Smooth muscle cell of the brain vasculature (primary cell): ENCODE data around the gene NRXN3.

Experiments
- DNase-seq: peaks from one replicate; pipeline ENCODE4 v3.0.0-alpha.2; 2012; ENCODE audit warnings: low read depth, low spot score

Gene NRXN3

GRCh38 chr14:79663453-79663852 lies 1493.3 kb downstream of the NRXN3 start:
- DNase-seq = no peak

DNA sequence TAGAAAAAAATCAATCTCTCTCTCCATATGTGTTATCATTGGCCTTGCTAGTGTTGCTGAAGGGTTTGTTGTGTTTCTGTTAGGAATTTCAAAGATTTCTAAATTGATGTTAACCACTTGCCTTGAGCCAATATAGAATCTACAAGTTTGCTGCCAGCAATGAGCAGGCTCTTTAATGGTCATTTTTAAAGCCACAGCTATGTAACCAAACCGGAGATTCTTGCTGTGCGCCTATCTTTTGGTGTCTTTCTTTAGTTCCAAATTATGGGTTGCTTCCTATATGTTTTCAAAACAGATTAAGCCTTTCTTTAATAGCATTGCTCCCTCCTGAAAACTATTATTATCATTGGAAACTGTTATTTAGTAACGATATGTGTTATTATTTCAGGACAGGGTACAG lies 1495.4 kb downstream of the NRXN3 start:
- no peak for DNase-seq

GRCh38 chr14:79668951-79669350 lies 1498.8 kb downstream of the NRXN3 start:
- DNase-seq = no peak

- DNase-seq = no peak
Measured at GRCh38 chr14:79670811-79671210, 1500.6 kb downstream of the NRXN3 start.

DNA sequence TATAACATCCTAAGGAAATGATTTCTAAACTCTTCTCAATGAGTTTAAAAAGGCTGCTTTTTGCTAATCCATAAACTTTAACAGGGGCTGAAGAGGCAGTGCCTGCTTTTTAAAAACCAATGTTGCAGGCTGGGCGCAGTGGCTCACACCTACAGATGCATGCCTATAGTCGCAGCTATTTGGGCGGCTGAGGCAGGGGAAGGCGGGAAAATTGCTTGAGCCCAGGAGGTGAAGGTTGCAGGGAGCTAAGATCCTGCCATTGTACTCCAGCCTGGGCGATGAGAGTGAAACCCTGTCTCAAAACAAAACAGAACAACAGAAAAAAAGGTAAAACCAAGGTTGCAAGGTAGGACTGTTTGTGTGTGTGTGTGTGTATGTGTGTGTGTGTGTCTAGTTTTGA lies 1509.9 kb downstream of the NRXN3 start:
- no peak for DNase-seq

- no peak for DNase-seq
Measured at GRCh38 chr14:79686196-79686595, 1516.0 kb downstream of the NRXN3 start.

- no peak for DNase-seq
Measured at GRCh38 chr14:79690960-79691359, 1520.8 kb downstream of the NRXN3 start.

GRCh38 chr14:79693935-79694334 lies 1523.8 kb downstream of the NRXN3 start:
- no peak for DNase-seq

DNA sequence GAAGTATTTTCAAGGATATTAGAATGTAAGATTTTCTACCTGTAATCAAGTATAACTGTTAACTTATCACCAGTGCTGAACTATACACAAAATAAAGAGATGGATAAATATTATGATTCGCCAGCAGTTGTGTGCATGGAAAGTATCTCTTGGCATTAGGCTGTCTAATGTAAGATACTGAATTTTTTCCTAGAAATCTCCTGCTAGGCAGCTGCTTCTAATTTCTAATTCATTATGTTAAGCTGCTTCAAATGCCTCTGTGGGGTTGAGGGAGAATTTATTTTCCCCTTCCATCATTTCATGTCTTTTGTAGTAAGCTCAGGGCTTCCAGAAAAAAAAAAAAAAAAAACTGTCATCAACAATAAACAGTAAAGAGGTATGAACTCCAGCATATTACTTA lies 1525.1 kb downstream of the NRXN3 start:
- no peak for DNase-seq

- DNase-seq = no peak
Measured at GRCh38 chr14:79698298-79698711, 1528.1 kb downstream of the NRXN3 start.

DNA sequence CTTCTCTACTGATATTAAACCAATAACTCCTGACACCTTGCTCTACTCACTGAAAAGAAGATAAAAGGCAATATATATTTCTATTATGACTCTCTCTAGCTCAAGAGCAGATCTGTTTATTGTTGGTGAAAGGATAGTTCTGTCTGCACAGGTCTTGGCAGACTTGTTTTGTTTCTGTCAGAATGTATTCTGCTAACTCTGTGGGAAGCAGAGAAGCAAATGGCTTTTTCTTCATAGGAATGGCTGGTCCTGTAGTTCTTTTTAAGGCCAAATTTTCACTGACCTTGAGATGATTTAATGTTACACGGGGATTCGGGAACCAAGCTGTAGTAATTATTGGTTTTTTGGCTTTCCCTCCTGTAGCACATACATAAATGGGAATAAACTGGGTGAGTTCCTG lies 1529.0 kb downstream of the NRXN3 start:
- DNase-seq = no peak

DNA sequence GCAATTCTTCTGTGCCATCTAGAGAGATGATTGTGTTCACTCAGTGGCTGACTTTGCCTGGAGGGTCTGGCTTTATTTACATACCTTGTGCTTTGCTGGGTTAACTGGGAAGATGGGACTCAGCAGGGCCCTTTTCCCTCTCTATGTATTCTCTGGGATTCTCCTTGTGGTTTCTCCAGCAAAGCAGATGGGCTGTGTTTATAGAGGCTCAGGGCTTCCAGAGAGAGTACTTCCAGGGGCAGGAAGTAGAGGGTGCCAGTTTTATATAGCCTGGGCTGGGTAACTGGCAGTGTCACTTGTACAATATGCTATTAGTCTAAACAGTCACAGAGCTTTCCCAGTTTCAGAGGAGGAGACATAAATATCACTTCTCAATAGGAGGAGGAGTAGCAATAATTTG lies 1531.2 kb downstream of the NRXN3 start:
- no peak for DNase-seq

- DNase-seq = no peak
Measured at GRCh38 chr14:79702197-79702596, 1532.0 kb downstream of the NRXN3 start.

- DNase-seq = no peak
Measured at GRCh38 chr14:79703209-79703608, 1533.0 kb downstream of the NRXN3 start.

GRCh38 chr14:79704041-79704807 lies 1534.1 kb downstream of the NRXN3 start:
- no peak for DNase-seq

DNA sequence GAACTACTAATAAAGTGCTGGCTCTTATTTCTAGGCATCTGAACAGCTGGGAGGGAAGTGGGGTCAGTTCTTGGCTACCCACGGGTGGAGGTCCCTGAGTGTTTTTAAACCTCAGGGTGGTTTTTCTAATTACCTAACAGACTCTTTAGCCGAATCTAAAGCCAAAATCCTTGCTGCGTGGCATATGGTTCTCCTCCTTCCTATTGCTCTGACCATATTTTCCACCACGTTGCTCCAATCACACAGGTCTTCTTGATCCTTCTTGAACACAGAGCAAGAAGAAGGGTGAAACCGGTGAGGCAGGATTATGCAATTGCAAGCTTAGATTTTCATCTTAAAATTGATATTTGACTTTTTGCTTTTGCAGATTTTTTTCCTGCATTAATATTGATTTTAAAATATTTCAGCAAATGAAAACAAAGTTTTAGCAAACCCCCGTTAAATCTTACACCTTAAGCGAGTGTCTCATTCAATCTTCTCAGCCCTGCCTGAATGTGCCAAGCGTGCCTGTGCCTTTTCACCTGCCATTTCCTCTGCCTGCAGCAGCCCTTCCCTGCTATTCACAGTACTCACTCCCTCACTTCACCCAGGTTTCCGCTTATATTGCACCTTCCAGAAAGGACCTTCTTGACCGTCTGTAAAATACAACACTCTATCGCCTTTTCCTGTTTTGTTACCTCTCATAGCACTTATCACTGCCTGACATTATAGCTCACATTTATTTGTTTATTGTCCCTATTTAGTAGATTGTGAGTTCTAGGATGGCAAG lies 1535.1 kb downstream of the NRXN3 start:
- no peak for DNase-seq

DNA sequence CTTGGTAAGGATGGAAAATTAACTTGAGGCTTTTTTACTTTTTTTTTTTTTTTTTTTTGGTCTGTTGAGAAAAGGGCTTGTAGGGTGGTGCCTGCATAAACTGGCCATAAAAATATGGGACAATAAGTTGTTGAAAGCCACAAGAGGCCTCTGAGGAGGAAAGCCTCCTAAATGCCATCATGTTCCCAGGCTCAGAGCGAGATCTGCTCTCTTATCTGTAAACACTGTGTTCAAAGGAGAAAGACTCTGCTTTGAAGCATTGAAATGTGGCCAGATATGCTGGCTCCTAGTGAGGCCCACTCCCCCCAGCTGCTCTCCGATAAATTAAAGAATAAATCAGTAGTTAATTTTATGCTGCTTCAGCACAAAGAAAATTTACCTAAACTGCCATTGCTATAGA lies 1536.2 kb downstream of the NRXN3 start:
- DNase-seq = no peak

- no peak for DNase-seq
Measured at GRCh38 chr14:79708426-79709388, 1538.5 kb downstream of the NRXN3 start.

GRCh38 chr14:79709573-79709972 lies 1539.4 kb downstream of the NRXN3 start:
- no peak for DNase-seq

DNA sequence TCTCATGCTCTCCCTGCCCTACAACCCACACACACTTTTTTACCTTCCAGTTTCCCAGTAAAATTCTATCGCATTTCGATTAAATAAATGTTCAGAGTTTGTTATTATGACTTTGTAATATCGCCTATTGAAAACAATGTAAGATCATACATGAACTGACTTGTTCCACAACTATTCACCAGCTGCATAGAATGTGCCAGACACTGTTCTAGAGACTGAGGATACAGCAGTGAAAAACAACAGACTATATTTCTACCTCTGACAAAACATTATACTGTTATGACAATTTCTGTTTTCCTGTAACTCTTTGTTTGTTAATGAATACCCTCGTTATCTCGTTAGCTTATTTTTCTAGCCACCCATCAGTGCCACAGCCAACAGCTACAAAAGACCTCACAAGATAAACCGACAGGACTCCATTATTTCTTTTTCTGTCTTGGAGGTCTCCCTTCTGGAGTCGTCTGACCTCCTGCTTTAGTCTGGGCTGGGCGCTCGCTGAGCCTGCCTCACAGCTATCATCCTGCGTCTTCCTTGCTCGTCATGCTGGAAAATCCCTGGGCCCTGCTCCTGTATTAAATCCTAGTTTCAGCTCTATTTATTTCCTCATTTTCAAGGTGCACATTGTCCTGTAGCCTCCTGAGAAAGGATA lies 1542.3 kb downstream of the NRXN3 start:
- no peak for DNase-seq

DNA sequence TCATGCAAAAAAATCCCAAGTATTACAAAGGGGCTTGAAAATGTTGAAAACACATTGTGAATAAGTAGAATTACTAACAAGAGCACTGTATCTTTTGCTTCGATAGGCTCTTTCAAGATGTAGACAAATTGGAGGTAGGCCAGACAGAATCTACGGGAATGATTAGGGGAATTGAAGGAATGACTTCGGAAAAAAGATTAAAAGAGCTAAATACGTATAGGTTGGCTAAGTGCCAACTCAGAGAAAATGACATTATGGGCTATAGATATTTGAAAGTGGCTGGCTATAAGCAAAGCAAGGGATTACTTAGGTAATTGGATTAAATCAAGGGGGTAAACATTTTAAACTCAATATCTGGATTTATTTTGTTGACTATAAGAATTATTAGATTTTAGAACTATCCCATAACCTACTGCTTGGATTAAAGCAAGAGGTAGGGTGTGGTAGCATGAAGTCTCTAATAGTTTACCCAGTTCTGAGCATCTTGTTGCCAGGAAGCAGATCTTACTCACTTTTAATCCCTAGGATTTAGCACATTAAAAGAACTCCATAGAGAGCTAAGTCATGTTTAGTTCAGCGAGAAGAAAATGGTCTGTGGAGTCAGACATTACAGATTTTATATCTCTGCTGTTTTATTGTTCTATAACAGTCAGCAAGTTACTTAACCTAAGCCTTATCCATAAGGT lies 1551.4 kb downstream of the NRXN3 start:
- DNase-seq = no peak
